Glomerular visceral epithelial cell (primary cell): ENCODE measurements around the gene COL8A2.

Experiments
- DNase-seq: peaks from one replicate; pipeline ENCODE4 v3.0.0-alpha.2; 2016; ENCODE audit errors: extremely low spot score

COL8A2 gene

GRCh38 chr1:36157973-36158826 lies 33.2 kb upstream of the COL8A2 start:
- DNase-seq, result no peak

GRCh38 chr1:36157115-36157903 lies 32.3 kb upstream of the COL8A2 start:
- no peak for DNase-seq

GRCh38 chr1:36156329-36157114 lies 31.5 kb upstream of the COL8A2 start:
- DNase-seq, result peak; percentile 55

- DNase-seq, result peak; percentile 88
These were observed 30.6 kb upstream of the COL8A2 start, which contains the start of gene MAP7D1 for GRCh38 chr1:36155408-36156328. MAP7D1 (plus strand) TSS chr1:36156160; CDS start chr1:36156418, 258 bp downstream.

GRCh38 chr1:36154765-36155407 lies 29.9 kb upstream of the COL8A2 start:
- no peak for DNase-seq

GRCh38 chr1:36154335-36154734 lies 29.3 kb upstream of the COL8A2 start:
- DNase-seq, result no peak

GRCh38 chr1:36153476-36153875 lies 28.5 kb upstream of the COL8A2 start:
- DNase-seq, result no peak

GRCh38 chr1:36151845-36152203 lies 26.8 kb upstream of the COL8A2 start:
- DNase-seq, result no peak

GRCh38 chr1:36151134-36151844 lies 26.3 kb upstream of the COL8A2 start:
- DNase-seq, result no peak

GRCh38 chr1:36150296-36151133 lies 25.5 kb upstream of the COL8A2 start:
- DNase-seq, result peak; percentile 97

- no peak for DNase-seq
These were observed 24.9 kb upstream of the COL8A2 start for GRCh38 chr1:36149973-36150295.

GRCh38 chr1:36149237-36149972 lies 24.4 kb upstream of the COL8A2 start, which contains the start of gene TRAPPC3:
TRAPPC3 (minus strand) TSS chr1:36149486; CDS start chr1:36149378, 108 bp downstream.
- DNase-seq, result peak; percentile 100

- no peak for DNase-seq
These were observed 23.8 kb upstream of the COL8A2 start for GRCh38 chr1:36148821-36149236.

GRCh38 chr1:36144413-36144812 lies 19.4 kb upstream of the COL8A2 start:
- DNase-seq, result no peak

GRCh38 chr1:36143424-36143823 lies 18.4 kb upstream of the COL8A2 start:
- DNase-seq, result no peak

GRCh38 chr1:36142121-36142520 lies 17.1 kb upstream of the COL8A2 start:
- no peak for DNase-seq

GRCh38 chr1:36139521-36139920 lies 14.5 kb upstream of the COL8A2 start:
- DNase-seq, result no peak

GRCh38 chr1:36137776-36138175 lies 12.8 kb upstream of the COL8A2 start:
- DNase-seq, result no peak
